HG03354 (cell line): ENCODE data around the gene SP140.
"Not testable (repeated sequence)": the region's sequence is repeated elsewhere in the genome, so short reads cannot be mapped to it uniquely, and the experiment has no call there.

Experiments
- ATAC-seq: cut with Tn5 transposase; IDR thresholded peaks from one replicate; pipeline ENCODE4 v1.9.1; 2021; ENCODE audit warnings: mild to moderate bottlenecking; ENCODE audit not compliant: unreplicated experiment, poor library complexity, severe bottlenecking

Gene SP140

DNA sequence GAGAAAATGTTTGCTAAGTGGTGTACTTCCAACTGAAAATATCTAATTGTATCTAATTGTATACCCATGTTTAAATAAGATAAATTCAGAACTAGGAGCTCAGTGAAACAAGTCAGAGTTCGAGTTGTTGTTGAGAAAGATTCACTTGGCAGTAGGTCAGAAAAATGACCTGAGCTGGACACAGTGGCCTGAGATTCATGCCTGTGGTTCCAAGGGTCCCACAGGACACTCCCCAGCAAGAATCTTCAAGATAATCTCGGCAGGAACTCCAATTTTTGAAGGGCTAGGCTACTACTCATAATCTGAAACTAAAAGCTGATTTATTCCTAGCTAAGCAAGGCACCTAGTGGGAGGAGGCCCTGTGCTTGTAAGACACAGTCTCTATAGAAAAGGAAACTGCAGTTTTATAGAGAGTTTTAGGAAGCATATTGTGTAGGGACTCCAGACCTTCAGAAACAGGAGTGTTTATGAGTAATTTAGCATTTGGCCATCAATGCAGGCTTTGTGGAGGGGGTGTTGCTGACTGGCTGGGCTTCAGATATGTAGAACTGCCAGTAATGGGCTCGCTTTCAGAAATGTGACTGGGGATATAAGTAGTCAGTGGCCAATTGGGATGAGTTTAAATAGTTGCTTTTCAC lies 43.2 kb downstream of the SP140 start:
- peak; percentile 68 for ATAC-seq

- no peak for ATAC-seq
These were observed 44.2 kb downstream of the SP140 start for GRCh38 chr2:230269715-230270114.

GRCh38 chr2:230282936-230283335 lies 57.4 kb downstream of the SP140 start:
- no peak for ATAC-seq

DNA sequence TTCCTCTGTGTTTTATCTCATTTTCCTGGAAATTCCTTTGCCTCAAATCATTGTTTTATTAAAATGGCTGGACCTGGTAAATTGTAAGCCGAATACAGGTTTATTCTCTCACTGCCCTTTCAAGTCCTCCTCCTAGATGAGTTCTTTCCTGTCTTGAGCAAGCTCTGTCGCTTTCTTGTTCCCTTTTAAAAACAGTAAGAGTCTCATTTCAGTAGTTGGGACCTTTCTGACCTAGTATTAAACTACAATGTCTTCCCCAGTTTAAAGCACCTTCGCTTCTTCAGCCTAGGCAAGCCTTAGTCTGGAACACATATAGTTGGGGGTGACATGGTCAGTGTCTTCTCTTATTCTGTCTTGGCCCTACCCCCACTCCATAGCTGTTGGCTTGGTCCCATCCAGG lies 60.5 kb downstream of the SP140 start:
- no peak for ATAC-seq

DNA sequence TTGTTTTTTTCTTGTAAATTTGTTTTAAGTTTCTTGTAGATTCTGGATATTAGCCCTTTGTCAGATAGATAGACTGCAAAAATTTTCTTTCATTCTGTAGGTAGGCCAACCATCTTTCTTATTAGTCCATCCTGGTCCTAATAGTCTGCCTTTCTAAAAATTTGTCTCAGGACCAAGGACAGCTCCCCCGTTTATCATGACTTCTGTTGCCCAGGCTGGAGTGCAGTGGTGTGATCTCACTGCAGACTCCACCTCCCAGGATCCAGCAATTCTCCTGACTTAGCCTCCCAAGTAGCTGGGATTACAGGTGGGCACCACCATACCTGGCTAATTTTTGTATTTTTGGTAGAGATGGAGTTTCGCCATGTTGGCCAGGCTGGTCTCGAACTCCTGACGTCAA lies 63.8 kb downstream of the SP140 start:
- ATAC-seq, result not testable (repeated sequence)

DNA sequence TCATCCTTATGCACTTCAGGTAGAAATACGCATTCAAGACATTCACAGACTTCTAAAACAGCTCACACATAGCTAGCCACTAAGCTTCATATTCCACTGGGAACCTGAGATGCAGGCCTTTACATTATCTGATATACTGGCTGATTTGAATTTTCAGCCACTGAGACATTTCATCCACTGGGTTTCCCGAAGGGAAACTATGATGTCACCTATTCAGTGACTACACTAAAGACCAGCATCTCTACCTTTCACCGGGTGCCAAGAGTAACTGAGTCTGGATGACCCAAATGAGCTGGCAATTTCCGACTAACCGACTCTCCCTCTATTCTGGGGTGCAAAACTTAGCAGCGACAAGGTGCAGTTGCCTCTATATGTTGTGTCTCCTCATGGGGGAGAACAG lies 69.7 kb downstream of the SP140 start:
- ATAC-seq, result no peak

DNA sequence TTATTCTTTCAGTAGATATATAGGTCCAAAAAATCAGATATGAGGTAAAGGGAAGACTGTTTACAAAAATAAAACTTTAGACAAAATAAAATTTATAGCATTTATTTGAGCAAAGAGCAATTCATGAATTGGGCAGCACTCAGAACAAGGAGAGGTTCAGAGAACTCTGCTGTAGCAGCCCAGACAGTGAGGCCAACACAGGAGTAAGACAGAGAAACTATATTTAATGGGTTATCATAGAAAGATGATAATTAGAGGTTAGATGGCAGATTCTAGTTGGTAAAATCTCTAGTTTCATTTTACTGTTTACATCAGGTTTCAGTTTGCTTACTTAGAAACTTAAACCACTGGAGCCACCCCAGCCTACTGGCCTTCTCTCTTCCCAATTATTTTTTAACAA lies 71.4 kb downstream of the SP140 start:
- no peak for ATAC-seq

- no peak for ATAC-seq
These were observed 74.1 kb downstream of the SP140 start for GRCh38 chr2:230299618-230300017.

- no peak for ATAC-seq
These were observed 80.1 kb downstream of the SP140 start for GRCh38 chr2:230305416-230306275.

DNA sequence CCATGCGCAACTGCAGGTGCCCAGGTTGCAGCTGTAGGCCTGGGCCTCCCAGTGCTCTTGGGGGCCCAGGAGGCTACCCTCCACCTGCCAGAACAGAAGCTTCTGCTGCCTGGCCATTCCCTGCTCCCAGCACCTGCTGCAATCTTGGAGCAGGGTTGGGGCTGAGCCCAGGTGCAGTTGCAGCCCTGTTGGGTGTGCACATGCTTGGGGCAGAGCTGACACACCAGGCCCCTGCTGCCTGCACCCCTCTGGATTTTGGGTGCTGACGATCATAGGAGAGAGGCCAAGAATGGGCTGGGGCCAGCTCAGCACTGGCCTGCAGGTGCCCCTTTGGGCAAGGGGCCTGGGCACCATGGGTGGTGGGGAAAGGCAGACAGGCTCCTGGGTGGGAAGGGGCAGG lies 80.9 kb downstream of the SP140 start:
- no peak for ATAC-seq

DNA sequence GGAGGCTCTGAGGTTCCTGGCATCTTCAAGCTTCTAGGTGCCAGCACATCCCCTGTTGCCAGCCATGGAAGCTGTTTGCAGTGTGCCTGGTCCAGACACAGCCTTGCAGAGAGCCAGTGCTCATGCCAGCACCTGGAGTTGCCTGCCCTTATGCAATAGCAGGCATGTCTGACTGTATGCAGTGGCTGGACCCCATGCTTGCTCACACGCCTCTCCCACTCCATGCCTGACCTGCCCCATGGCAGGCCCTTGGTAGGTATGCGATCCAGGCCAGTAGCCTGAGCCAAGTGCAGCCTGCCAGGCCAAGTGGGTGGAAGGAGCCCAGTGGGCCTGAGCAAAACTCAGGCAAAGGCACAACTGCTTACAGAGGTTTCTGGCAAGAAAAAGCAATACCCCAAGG lies 81.9 kb downstream of the SP140 start:
- no peak for ATAC-seq

GRCh38 chr2:230308402-230309000 lies 83.0 kb downstream of the SP140 start:
- no peak for ATAC-seq

- not testable (repeated sequence) for ATAC-seq
These were observed 85.3 kb downstream of the SP140 start for GRCh38 chr2:230310792-230311191.

DNA sequence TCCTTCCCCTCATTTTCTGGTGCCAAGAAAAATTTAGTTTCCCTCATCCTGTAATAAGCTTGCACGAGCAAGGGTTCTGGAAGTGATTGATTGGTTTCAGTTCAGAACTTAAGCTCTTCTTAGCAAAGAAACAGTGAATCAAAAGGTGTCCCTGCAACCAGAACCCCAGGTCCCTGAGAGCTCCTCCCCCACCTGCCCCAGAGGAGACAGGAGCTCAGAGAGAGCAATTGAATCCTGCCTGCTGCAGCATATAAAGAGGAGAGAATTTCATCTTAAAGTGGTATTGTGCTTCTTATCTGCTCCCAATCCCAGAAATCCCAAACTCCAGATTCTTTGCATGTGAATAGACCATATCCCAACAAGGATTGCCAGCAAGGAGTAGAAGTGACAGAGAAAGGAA lies 86.1 kb downstream of the SP140 start:
- ATAC-seq, result not testable (repeated sequence)

DNA sequence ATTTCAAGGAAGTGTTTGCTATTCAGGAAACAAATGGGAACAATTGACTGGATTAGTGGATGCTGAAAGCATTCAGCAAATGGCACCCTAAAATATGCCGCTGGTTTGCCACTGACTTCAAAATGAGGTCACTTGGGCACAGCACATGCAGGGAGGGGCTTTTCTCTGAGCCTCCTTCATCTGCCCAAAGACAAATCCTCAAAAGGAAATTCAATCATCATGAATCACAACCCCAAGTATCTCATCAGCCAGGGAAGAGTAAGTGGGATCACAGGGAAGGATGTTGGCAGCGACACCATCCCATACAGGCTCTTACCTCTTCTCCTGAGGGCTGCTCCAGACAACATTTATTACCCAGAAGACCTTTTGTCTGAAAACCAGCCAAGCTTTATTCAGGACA lies 87.1 kb downstream of the SP140 start:
- no peak for ATAC-seq

- ATAC-seq, result no peak
These were observed 91.8 kb downstream of the SP140 start for GRCh38 chr2:230317366-230317765.

DNA sequence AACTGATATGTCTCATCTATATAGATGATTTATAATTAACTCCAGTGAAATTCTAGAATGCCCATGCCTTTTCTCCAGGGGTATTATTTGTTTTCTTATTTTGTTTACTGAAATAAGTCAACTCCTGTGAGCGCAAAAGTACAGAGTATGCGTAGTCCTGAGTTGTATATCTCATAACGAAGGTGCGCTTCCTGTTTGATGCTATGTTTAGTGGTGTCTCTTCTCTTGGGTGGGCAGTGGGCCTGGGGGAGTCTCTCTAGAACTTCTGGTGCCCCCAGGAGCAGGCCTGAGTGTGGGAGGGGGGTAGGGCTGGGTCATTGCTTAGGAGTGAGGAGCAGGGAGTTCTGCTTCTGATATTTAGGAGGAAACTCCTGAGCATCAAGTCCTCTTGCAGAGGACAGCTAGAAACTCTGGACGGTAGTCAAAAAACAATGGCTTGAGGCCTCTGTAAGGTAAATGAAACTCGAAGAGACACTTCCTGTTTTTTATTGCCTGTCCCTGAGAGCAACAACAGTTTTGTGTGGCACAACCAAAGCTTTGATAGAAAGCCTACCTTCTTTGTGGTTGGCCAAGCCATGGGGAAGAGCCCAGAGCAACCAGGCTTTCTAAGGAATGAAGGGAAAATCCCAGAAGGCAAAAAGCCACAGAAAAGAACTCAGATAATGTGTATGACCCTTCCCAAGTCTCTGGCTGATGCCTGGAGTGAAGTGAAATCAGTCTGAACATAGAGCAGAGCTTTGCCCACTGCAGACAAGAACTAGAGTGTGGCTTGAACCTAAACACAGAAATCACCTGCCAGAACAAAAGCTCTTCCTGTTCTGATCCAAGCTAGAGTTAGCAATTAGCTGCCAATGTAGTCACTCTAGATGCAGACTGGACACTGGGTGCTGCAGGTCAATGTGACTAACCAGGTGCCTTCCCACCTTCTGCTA lies 92.9 kb downstream of the SP140 start:
- peak; percentile 53 for ATAC-seq

GRCh38 chr2:230319211-230319862 lies 93.8 kb downstream of the SP140 start:
- ATAC-seq, result peak; percentile 91

DNA sequence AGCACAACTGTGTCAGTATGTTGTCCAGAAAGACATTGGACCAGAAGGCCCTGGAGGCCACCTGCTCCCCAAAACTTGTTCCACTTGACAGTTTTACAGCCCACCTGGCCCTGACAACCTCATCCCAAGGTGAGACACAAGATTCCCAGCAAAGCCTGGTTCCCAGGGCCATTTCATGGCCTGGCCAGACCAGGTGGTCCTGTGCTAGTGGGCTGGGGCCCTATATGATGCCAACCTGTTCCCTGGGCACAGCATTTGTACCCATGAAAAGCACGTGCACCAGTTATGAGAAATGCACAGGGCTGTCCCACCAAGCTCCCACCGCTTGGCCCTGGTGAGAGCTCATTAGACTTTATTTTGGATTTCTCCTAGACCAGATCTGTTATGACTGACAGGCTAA lies 95.5 kb downstream of the SP140 start:
- ATAC-seq, result no peak
